ENCODE measurements around the gene RCBTB2.

RCBTB2 gene

GRCh38 chr13:48579165-48579918 lies 46.5 kb upstream of the RCBTB2 start:
- TF ChIP-seq PATZ1 (CRISPR knock-in tag; IDR thresholded peaks at IDR 0.05; ENCODE audit: borderline replicate concordance) (no peak), POU6F1 (CRISPR knock-in tag; IDR thresholded peaks at IDR 0.05; ENCODE audit: borderline replicate concordance, low read depth) (no peak), ZFP3 (CRISPR knock-in tag; IDR thresholded peaks at IDR 0.05) (no peak), RARB (CRISPR knock-in tag; IDR thresholded peaks at IDR 0.05) (no peak), CSRNP3 (CRISPR knock-in tag; IDR thresholded peaks at IDR 0.05) (no peak), CREB5 (CRISPR knock-in tag; IDR thresholded peaks at IDR 0.05; ENCODE audit: low read depth) (no peak), OSR1 (CRISPR knock-in tag; IDR thresholded peaks at IDR 0.05) (no peak), TSHZ2 (CRISPR knock-in tag; IDR thresholded peaks at IDR 0.05) (no peak)
- ATAC-seq, result no peak

- no peak for ATAC-seq
These were observed 45.8 kb upstream of the RCBTB2 start for GRCh38 chr13:48578516-48579164.

More at GRCh38 chr13:48578516-48579164, 45.8 kb upstream of the RCBTB2 start:
- TF ChIP-seq ZFP3 (CRISPR knock-in tag; IDR thresholded peaks at IDR 0.05) (no peak), PPARA (CRISPR knock-in tag; IDR thresholded peaks at IDR 0.05; ENCODE audit: borderline replicate concordance) (no peak), SNAI2 (CRISPR knock-in tag; IDR thresholded peaks at IDR 0.05) (no peak), ZFP30 (CRISPR knock-in tag; IDR thresholded peaks at IDR 0.05) (no peak), TSHZ2 (CRISPR knock-in tag; IDR thresholded peaks at IDR 0.05) (no peak), ESRRG (CRISPR knock-in tag; IDR thresholded peaks at IDR 0.05) (no peak), CSDC2 (CRISPR knock-in tag; IDR thresholded peaks at IDR 0.05) (no peak), POU6F1 (CRISPR knock-in tag; IDR thresholded peaks at IDR 0.05; ENCODE audit: borderline replicate concordance, low read depth) (no peak)

Measured in SK-N-SH treated with all-trans-retinoic acid at 6 μM for 48 hours (cell line).